ENCODE results near the gene GALNT16.

GRCh38 chr14:69335371-69335771 is 75.4 kb downstream of the GALNT16 start:
- no peak for TF ChIP-seq REST (IDR thresholded peaks at IDR 0.05; ENCODE audit: insufficient read depth in 1 of 2, low read depth in 2 of 2, low read length in 2 of 2)
- TF ChIP-seq POLR2AphosphoS5 (IDR thresholded peaks at IDR 0.05; ENCODE audit: low read depth, low read length), result no peak
- no peak for TF ChIP-seq TAF1 (IDR thresholded peaks at IDR 0.05; ENCODE audit: borderline replicate concordance, insufficient read depth, low read length)
- TF ChIP-seq SIN3A (IDR thresholded peaks at IDR 0.05; ENCODE audit: borderline replicate concordance, insufficient read depth, low read length), result no peak

Data from PFSK-1 (cell line).